ENCODE data around the gene ECM1.

ECM1 gene

DNA sequence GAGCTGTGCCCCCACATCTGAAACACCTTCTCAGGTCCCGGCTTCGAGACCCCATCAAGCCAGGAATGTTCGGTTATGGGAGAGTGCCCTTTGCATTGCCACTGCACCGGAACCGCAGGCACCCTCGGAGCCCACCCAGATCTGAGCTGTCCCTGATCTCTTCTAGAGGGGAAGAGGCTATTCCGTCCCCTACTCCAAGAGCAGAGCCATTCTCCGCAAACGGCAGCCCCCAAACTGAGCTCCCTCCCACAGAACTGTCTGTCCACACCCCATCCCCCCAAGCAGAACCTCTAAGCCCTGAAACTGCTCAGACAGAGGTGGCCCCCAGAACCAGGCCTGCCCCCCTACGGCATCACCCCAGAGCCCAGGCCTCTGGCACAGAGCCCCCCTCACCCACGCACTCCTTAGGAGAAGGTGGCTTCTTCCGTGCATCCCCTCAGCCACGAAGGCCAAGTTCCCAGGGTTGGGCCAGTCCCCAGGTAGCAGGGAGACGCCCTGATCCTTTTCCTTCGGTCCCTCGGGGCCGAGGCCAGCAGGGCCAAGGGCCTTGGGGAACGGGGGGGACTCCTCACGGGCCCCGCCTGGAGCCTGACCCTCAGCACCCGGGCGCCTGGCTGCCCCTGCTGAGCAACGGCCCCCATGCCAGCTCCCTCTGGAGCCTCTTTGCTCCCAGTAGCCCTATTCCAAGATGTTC, 45.6 kb downstream of the ECM1 start:
- TF ChIP-seq EZH2 (optimal IDR thresholded peaks at IDR 0.05; ENCODE audit: low read depth, low read length) (no peak), EZH2phosphoT487 (IDR thresholded peaks at IDR 0.05; ENCODE audit: low read length) (no peak), CTCF (IDR thresholded peaks at IDR 0.05; ENCODE audit: low read length) (no peak)
- Histone ChIP-seq H3K9me3 (replicated peaks; ENCODE audit: insufficient read depth, low read length) (no peaks in the 10 kb centered on the region), H3K27me3 (replicated peaks; ENCODE audit: insufficient read depth, low read length) (peaks cover 32% of the 10 kb centered on the region), H3K36me3 (replicated peaks; ENCODE audit: insufficient read depth, low read length) (no peaks in the 10 kb centered on the region), H3K4me1 (ENCODE audit: low read length) (no peaks in the 10 kb centered on the region), H3K79me2 (ENCODE audit: low read length) (no peaks in the 10 kb centered on the region), H4K20me1 (ENCODE audit: insufficient read depth, low read length) (no peaks in the 10 kb centered on the region), H3K4me2 (ENCODE audit: low read depth, low read length) (no peak overlapping the region), H2AFZ (ENCODE audit: low read length) (no peak overlapping the region), H3K9me2 (replicated peaks; ENCODE audit: insufficient read depth, low read length) (no peaks in the 10 kb centered on the region), H3K4me3 (ENCODE audit: low read length) (no peak overlapping the region), H3F3A (ENCODE audit: insufficient read depth, low read length) (no peaks in the 10 kb centered on the region), H3K9ac (ENCODE audit: low read length) (no peak overlapping the region), H3K27ac (ENCODE audit: low read length) (no peak overlapping the region)
- DNase-seq: no peak

DNA sequence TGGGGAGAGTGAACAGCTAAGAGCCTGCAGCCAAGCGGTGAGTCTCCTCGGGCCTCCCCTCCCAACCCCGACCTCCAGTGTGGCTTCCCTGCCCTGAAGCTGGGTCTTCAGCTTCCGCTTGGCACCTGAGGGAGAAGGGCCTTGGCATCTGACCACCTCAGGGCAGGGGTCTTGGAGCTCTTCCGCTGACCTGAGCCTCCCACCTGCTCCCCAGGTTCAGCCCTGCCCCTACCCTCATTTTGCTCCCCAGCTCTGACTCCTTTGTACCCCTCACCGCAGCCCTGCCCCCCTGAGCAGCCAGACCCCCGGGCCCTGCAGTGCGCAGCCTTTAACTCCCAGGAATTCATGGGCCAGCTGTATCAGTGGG, 46.2 kb downstream of the ECM1 start:
- H3K9me2 ChIP-seq (replicated peaks; ENCODE audit: insufficient read depth, low read length): no peaks in the 10 kb centered on the region
- no peak overlapping the region for H2AFZ ChIP-seq (ENCODE audit: low read length)
- no peaks in the 10 kb centered on the region for H3F3A ChIP-seq (ENCODE audit: insufficient read depth, low read length)
- no peak for DNase-seq
- no peaks in the 10 kb centered on the region for H3K9me3 ChIP-seq (replicated peaks; ENCODE audit: insufficient read depth, low read length)
- TF ChIP-seq EZH2 (optimal IDR thresholded peaks at IDR 0.05; ENCODE audit: low read depth, low read length): no peak
- no peak for TF ChIP-seq CTCF (IDR thresholded peaks at IDR 0.05; ENCODE audit: low read length)
- no peak for TF ChIP-seq EZH2phosphoT487 (IDR thresholded peaks at IDR 0.05; ENCODE audit: low read length)
- no peak overlapping the region for H3K4me3 ChIP-seq (ENCODE audit: low read length)
- no peaks in the 10 kb centered on the region for H4K20me1 ChIP-seq (ENCODE audit: insufficient read depth, low read length)
- H3K9ac ChIP-seq (ENCODE audit: low read length): no peak overlapping the region
- H3K27ac ChIP-seq (ENCODE audit: low read length): no peak overlapping the region
- H3K36me3 ChIP-seq (replicated peaks; ENCODE audit: insufficient read depth, low read length): no peaks in the 10 kb centered on the region
- H3K79me2 ChIP-seq (ENCODE audit: low read length): no peaks in the 10 kb centered on the region
- no peaks in the 10 kb centered on the region for H3K4me1 ChIP-seq (ENCODE audit: low read length)
- peaks cover 32% of the 10 kb centered on the region for H3K27me3 ChIP-seq (replicated peaks; ENCODE audit: insufficient read depth, low read length)
- H3K4me2 ChIP-seq (ENCODE audit: low read depth, low read length): no peak overlapping the region

DNA sequence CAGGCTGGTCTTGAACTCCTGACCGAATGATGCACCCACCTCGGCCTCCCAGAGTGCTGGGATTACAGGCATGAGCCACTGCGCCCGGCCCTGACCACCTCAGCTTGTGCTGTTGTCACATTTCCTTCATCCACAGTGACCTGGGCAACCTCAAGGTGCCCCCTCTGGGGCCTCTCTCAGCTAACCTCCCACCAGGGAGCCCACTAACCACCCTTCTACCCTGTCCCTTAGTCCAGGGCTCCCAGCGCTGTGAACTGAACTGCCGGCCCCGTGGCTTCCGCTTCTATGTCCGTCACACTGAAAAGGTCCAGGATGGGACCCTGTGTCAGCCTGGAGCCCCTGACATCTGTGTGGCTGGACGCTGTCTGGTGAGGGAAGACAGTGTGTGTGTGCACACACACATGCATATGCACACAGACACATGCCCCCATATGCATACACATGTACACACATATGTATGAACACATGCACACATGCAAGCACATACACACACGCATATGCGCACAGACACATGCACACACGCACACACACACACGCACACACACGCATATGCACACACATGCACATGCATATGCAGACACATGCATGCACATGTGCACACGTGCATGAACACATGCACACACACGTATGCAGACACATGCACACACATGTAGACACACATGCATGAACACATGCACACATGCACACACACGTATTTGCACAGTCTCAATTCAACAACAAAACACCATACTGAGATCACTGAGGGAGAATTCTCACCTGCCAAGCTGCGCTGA, 47.5 kb downstream of the ECM1 start:
- Histone ChIP-seq H2AFZ (ENCODE audit: low read length) (no peak overlapping the region), H3K9me3 (replicated peaks; ENCODE audit: insufficient read depth, low read length) (no peaks in the 10 kb centered on the region), H3F3A (ENCODE audit: insufficient read depth, low read length) (peaks cover 4% of the 10 kb centered on the region), H3K79me2 (ENCODE audit: low read length) (no peaks in the 10 kb centered on the region), H3K9me2 (replicated peaks; ENCODE audit: insufficient read depth, low read length) (no peaks in the 10 kb centered on the region), H4K20me1 (ENCODE audit: insufficient read depth, low read length) (no peaks in the 10 kb centered on the region), H3K4me3 (ENCODE audit: low read length) (no peak overlapping the region), H3K27ac (ENCODE audit: low read length) (no peak overlapping the region), H3K27me3 (replicated peaks; ENCODE audit: insufficient read depth, low read length) (peaks cover 22% of the 10 kb centered on the region), H3K4me2 (ENCODE audit: low read depth, low read length) (no peak overlapping the region), H3K36me3 (replicated peaks; ENCODE audit: insufficient read depth, low read length) (no peaks in the 10 kb centered on the region), H3K9ac (ENCODE audit: low read length) (no peak overlapping the region), H3K4me1 (ENCODE audit: low read length) (peaks cover 9% of the 10 kb centered on the region)
- TF ChIP-seq CTCF (IDR thresholded peaks at IDR 0.05; ENCODE audit: low read length) (no peak), EZH2 (optimal IDR thresholded peaks at IDR 0.05; ENCODE audit: low read depth, low read length) (no peak), EZH2phosphoT487 (IDR thresholded peaks at IDR 0.05; ENCODE audit: low read length) (no peak)
- no peak for DNase-seq

Data from MM.1S (cell line).